K562 (cell line): ENCODE results near the gene PLPP1. TPM values are rescaled to one million over a fixed set of nuclear protein-coding genes. Genes with fewer than 3 reads are reported as not detected.

Source experiments
- ATAC-seq: fragments of 200-7000 bp; cut with Tn5 transposase; 3 replicates; pipeline ENCODE4 v1.9.1; 2020; ENCODE audit warnings: moderate library complexity
- BruUV-seq: library from RNA; stranded (reverse); fragments of 400-500 nt; replicated peaks from 2 replicates; lab custom pipeline; 2021; lab: Mats Ljungman, UMichigan
- CTCF ChIA-PET: fragments of 300-600 bp; formaldehyde crosslinking; extraction: SDS; loops from one replicate; lab custom pipeline; 2021; ENCODE audit warnings: low intra/inter-chr PET ratio; lab: Yijun Ruan, JAX
- POLR2A ChIA-PET: fragments of 300-600, 350-650 bp; sonication (Branson Sonifier 250); formaldehyde crosslinking; extraction: SDS; loops from one replicate; lab custom pipeline; 2021; ENCODE audit warnings: antibody characterized with exemption, inconsistent platforms; lab: Yijun Ruan, JAX
- DNase-seq, 4 experiments: peaks; one replicate each; pipeline versions ENCODE4 v3.0.0 to v3.0.0-alpha.2; 2011 to 2018; ENCODE audit warnings: low spot score in 3 of 4, mixed read lengths in 3 of 4; ENCODE audit errors: extremely low read depth in 1 of 4
- FAIRE-seq: peaks from 2 replicates; lab custom pipeline; 2011; peaks lifted over from hg19 to GRCh38; lab: Jason Lieb, UNC
- H2AFZ ChIP-seq: 2 replicates; pipeline ENCODE4 v1.6.0; 2011; ENCODE audit warnings: low read depth, low read length, control low read depth, inconsistent platforms
- H3K27ac ChIP-seq: fragments of 200-600 bp; 3 replicates; pipeline ENCODE4 v1.8.0; 2011; ENCODE audit warnings: low read depth, mild to moderate bottlenecking, control low read depth, inconsistent platforms, low read length, moderate library complexity, mixed read lengths; ENCODE audit errors: extremely low read depth
- H3K27me3 ChIP-seq, 2 experiments: fragments of 300-600 bp in 1 of 2; 2 replicates in 1 of 2; 3 replicates in 1 of 2; pipeline versions ENCODE4 v1.6.0 to v1.8.0; 2011; ENCODE audit warnings: inconsistent platforms in 2 of 2, low read length in 2 of 2, mild to moderate bottlenecking in 1 of 2, mixed read lengths in 1 of 2, moderate library complexity in 1 of 2; ENCODE audit not compliant: control insufficient read depth in 2 of 2, insufficient read depth in 2 of 2
- H3K36me3 ChIP-seq: fragments of 300-600 bp; 3 replicates; pipeline ENCODE4 v1.8.0; 2011; ENCODE audit warnings: mild to moderate bottlenecking, low read length, inconsistent platforms; ENCODE audit not compliant: control insufficient read depth, insufficient read depth
- H3K4me1 ChIP-seq, 2 experiments: fragments of 200-600 bp in 1 of 2; replicated peaks in 1 of 2; 2 replicates in 1 of 2; 3 replicates in 1 of 2; pipeline versions ENCODE4 v1.5.1 to v1.8.0; 2011; ENCODE audit warnings: inconsistent platforms in 2 of 2, low read length in 2 of 2, mild to moderate bottlenecking in 1 of 2, mixed read lengths in 1 of 2, moderate library complexity in 1 of 2; ENCODE audit not compliant: control insufficient read depth in 2 of 2, insufficient read depth in 2 of 2
- H3K4me2 ChIP-seq: 2 replicates; pipeline ENCODE4 v1.6.1; 2011; ENCODE audit warnings: low read length, control low read depth, inconsistent platforms, mixed read lengths; ENCODE audit not compliant: insufficient read depth
- H3K4me3 ChIP-seq: fragments of 200-600 bp; sonication (generic), shearing (Covaris generic); 2 replicates; pipeline ENCODE4 v1.5.1; 2016; ENCODE audit warnings: control low read depth, inconsistent platforms
- H3K79me2 ChIP-seq: fragments of 200-600 bp; 3 replicates; pipeline ENCODE4 v1.8.0; 2011; ENCODE audit warnings: low read length, inconsistent platforms; ENCODE audit not compliant: control insufficient read depth, insufficient read depth
- H3K9ac ChIP-seq, 2 experiments: 2 replicates each; pipeline versions ENCODE4 v1.6.0 to v1.6.1; 2011; ENCODE audit warnings: low read depth in 2 of 2, low read length in 2 of 2, control low read depth in 1 of 2, inconsistent platforms in 1 of 2, mild to moderate bottlenecking in 1 of 2, mixed read lengths in 1 of 2; ENCODE audit not compliant: insufficient read depth in 1 of 2
- H3K9me1 ChIP-seq: one replicate; pipeline ENCODE4 v1.6.0; 2011; ENCODE audit warnings: inconsistent platforms, mild to moderate bottlenecking, low read length, moderate library complexity; ENCODE audit not compliant: control insufficient read depth, insufficient read depth
- H3K9me3 ChIP-seq: replicated peaks from 2 replicates; pipeline ENCODE4 v1.5.1; 2011; ENCODE audit warnings: low read depth, low read length, inconsistent platforms; ENCODE audit not compliant: control insufficient read depth, insufficient read depth
- H4K20me1 ChIP-seq: replicated peaks from 2 replicates; pipeline ENCODE4 v1.6.1; 2011; ENCODE audit warnings: low read length, inconsistent platforms, mixed read lengths; ENCODE audit not compliant: control insufficient read depth, insufficient read depth
- ATF1 ChIP-seq, 2 experiments: fragments of 450-650 bp in 1 of 2; IDR thresholded peaks; 2 replicates each; pipeline ENCODE4 v1.6.1; 2016; ENCODE audit warnings: missing compliant biosample characterization in 1 of 2, missing genetic modification characterization in 1 of 2
- BCOR ChIP-seq: fragments of 450-650 bp; IDR thresholded peaks from 2 replicates; pipeline ENCODE4 v1.6.1; 2016
- CHD2 ChIP-seq: IDR thresholded peaks from 2 replicates; pipeline ENCODE4 v1.6.1; 2011; ENCODE audit warnings: low read depth, low read length
- FOXM1 ChIP-seq, 2 experiments: fragments of 450-650 bp in 1 of 2; sonication (generic) in 1 of 2; formaldehyde crosslinking in 1 of 2; IDR thresholded peaks; 2 replicates each; pipeline versions ENCODE4 v1.6.1 to v1.9.0; 2017 to 2022; ENCODE audit warnings: low read depth in 2 of 2, mild to moderate bottlenecking in 2 of 2, missing genetic modification reagents in 1 of 2, moderate library complexity in 1 of 2
- SMARCE1 ChIP-seq: fragments of 450-650 bp; IDR thresholded peaks from 2 replicates; pipeline ENCODE4 v1.7.1; 2016; ENCODE audit warnings: mild to moderate bottlenecking
- SNRNP70 ChIP-seq: fragments of 200-400 bp; formaldehyde crosslinking; optimal IDR thresholded peaks from 2 replicates; pipeline ENCODE3; 2017; ENCODE audit warnings: low read depth, low read length
- ZNF589 ChIP-seq: fragments of 200-800 bp; sonication (Bioruptor generic); IDR thresholded peaks from 2 replicates; pipeline ENCODE4 v1.6.1; 2016; ENCODE audit warnings: low read depth, missing genetic modification characterization, missing compliant biosample characterization
- ZNF644 ChIP-seq: fragments of 200-800 bp; sonication (Bioruptor generic); IDR thresholded peaks from 2 replicates; pipeline ENCODE4 v1.6.1; 2016; ENCODE audit warnings: low read depth, missing genetic modification characterization, missing compliant biosample characterization
- WGBS: fragments of 100-300 bp; shearing (Covaris generic); methylation state at CpG from one replicate; pipeline ENCODE4 v1.1.6; 2016; ENCODE audit warnings: low coverage, mixed read lengths; ENCODE audit not compliant: insufficient coverage; ENCODE audit errors: missing lambda C conversion rate; 5-methylcytosine and 5-hydroxymethylcytosine counted together
- in situ Hi-C: fragments of 300-500 bp; cut with MboI; formaldehyde crosslinking; loops from 4 replicates; pipeline ENCODE4 v1.15.0; 2018; ENCODE audit warnings: inconsistent platforms, mixed read lengths
- intact Hi-C: fragments of 100-400 bp; cut with micrococcal nuclease; formaldehyde crosslinking; loops from 2 replicates; pipeline ENCODE4 v1.14.2; 2022
- polyA plus RNA-seq, 8 experiments: library from polyadenylated mRNA; depleted of rRNA in 4 of 8; stranded (reverse) in 5 of 8; unstranded in 3 of 8; fragments of >200 nt; fragmentation: Nextera tagmentation in 2 of 8; fragmentation: Illumina TruSeq in 1 of 8; extraction: Ambion mirVana in 2 of 8; extraction: Trizol in 1 of 8; gene quantifications; 2 replicates each; pipeline versions ENCODE4 v1.2.1 to v1.2.3, GENCODE V29; 2011 to 2014; ENCODE audit warnings: inconsistent platforms in 1 of 8, missing spikeins in 1 of 8
- total RNA-seq, 7 experiments: library from RNA; depleted of rRNA in 6 of 7; stranded (reverse); fragments of >200 nt in 6 of 7; fragmentation: Illumina TruSeq in 2 of 7; extraction: Trizol in 2 of 7; gene quantifications; 2 replicates each; pipeline versions ENCODE4 v1.2.1 to v1.2.3, GENCODE V29; 2011 to 2021; ENCODE audit warnings: low replicate concordance in 1 of 7
- TF ChIP-seq, protein P1 (sequence below): conservative IDR thresholded peaks from 2 replicates; pipeline ENCODE4 v1.6.1; 2011; ENCODE audit warnings: low read depth, mild to moderate bottlenecking, low read length; ENCODE audit not compliant: control insufficient read depth
- TF ChIP-seq, protein P2 (sequence below): fragments of 200-800 bp; sonication (Bioruptor generic); IDR thresholded peaks from 2 replicates; pipeline ENCODE4 v1.6.1; 2016; ENCODE audit warnings: missing genetic modification characterization, missing compliant biosample characterization

PLPP1 gene
- total and polyA plus RNA-seq, 9 of the 15 experiments (the other 6 are each of a cell fraction or from before 2014, with no cell fraction given), result 0.04 to 0.24 (median 0.04) TPM; not detected in 6

DNA sequence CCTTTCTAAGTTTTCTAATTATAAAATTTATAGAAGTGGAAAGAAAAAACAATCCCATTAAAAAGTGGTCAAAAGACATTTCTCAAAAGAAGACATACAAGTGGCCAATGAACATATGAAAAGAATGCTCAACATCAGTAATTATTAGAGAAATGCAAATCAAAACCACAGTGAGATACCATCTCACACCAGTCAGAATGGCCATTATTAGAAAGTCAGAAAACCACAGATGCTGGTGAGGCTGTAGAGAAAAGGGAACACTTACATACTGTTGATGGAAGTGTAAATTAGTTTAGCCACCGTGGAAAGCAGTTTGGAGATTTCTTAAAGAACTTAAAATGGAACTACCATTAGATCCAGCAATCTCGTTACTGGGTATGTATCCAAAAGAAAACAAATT is 23.7 kb upstream of the PLPP1 start:
- 0% methylated on average over 2 of the region's 2 CpGs for WGBS
- Histone ChIP-seq H3K4me3 (no peak overlapping the region), H3K27me3 (peaks cover 0 to 3% of the 10 kb centered on the region in 2 experiments; a peak in 2 of 5 replicates), H2AFZ (no peak overlapping the region), H3K9me1 (no peaks in the 10 kb centered on the region), H3K9me3 (no peaks in the 10 kb centered on the region), H3K27ac (no peak overlapping the region), H3K9ac (no peak overlapping the region), H3K36me3 (no peaks in the 10 kb centered on the region), H4K20me1 (no peaks in the 10 kb centered on the region), H3K4me1 (no peaks in the 10 kb centered on the region), H3K4me2 (no peak overlapping the region), H3K79me2 (no peaks in the 10 kb centered on the region)
- FAIRE-seq (no peak), DNase-seq (no peak), ATAC-seq (no peak)
- BruUV-seq, result no TSS peak
- POLR2A ChIA-PET, result no interaction called here
- intact Hi-C loops (no loop called here), in situ Hi-C loops (no loop called here)
- CTCF ChIA-PET, result no interaction called here
- TF ChIP-seq ZNF644 (tag) (no peak), CHD2 (no peak), ZNF589 (CRISPR knock-in tag) (no peak), SNRNP70 (no peak), ATF1 (CRISPR knock-in tag; IDR thresholded peaks at IDR 0.05) (no peak), ATF1 (tag; IDR thresholded peaks at IDR 0.05) (no peak), SMARCE1 (no peak), BCOR (no peak), FOXM1 (IDR thresholded peaks at IDR 0.05; ENCODE audit: low read depth) (no peak), FOXM1 (CRISPR knock-in tag; IDR thresholded peaks at IDR 0.05; ENCODE audit: low read depth) (no peak)
- TF ChIP-seq, protein P1, sequence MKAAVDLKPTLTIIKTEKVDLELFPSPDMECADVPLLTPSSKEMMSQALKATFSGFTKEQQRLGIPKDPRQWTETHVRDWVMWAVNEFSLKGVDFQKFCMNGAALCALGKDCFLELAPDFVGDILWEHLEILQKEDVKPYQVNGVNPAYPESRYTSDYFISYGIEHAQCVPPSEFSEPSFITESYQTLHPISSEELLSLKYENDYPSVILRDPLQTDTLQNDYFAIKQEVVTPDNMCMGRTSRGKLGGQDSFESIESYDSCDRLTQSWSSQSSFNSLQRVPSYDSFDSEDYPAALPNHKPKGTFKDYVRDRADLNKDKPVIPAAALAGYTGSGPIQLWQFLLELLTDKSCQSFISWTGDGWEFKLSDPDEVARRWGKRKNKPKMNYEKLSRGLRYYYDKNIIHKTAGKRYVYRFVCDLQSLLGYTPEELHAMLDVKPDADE, result no peak
- TF ChIP-seq, protein P2, sequence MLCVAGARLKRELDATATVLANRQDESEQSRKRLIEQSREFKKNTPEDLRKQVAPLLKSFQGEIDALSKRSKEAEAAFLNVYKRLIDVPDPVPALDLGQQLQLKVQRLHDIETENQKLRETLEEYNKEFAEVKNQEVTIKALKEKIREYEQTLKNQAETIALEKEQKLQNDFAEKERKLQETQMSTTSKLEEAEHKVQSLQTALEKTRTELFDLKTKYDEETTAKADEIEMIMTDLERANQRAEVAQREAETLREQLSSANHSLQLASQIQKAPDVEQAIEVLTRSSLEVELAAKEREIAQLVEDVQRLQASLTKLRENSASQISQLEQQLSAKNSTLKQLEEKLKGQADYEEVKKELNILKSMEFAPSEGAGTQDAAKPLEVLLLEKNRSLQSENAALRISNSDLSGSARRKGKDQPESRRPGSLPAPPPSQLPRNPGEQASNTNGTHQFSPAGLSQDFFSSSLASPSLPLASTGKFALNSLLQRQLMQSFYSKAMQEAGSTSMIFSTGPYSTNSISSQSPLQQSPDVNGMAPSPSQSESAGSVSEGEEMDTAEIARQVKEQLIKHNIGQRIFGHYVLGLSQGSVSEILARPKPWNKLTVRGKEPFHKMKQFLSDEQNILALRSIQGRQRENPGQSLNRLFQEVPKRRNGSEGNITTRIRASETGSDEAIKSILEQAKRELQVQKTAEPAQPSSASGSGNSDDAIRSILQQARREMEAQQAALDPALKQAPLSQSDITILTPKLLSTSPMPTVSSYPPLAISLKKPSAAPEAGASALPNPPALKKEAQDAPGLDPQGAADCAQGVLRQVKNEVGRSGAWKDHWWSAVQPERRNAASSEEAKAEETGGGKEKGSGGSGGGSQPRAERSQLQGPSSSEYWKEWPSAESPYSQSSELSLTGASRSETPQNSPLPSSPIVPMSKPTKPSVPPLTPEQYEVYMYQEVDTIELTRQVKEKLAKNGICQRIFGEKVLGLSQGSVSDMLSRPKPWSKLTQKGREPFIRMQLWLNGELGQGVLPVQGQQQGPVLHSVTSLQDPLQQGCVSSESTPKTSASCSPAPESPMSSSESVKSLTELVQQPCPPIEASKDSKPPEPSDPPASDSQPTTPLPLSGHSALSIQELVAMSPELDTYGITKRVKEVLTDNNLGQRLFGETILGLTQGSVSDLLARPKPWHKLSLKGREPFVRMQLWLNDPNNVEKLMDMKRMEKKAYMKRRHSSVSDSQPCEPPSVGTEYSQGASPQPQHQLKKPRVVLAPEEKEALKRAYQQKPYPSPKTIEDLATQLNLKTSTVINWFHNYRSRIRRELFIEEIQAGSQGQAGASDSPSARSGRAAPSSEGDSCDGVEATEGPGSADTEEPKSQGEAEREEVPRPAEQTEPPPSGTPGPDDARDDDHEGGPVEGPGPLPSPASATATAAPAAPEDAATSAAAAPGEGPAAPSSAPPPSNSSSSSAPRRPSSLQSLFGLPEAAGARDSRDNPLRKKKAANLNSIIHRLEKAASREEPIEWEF, result no peak
- TF ChIP-seq, all 486 proteins: peak for 0
